Skin epidermis (tissue), 12 donors: ENCODE measurements around the gene PLXNA4.

Experiments used
- H3K27ac ChIP-seq, 21 experiments: fragments of 200-600 bp; sonication (generic) in 11 of 21; one replicate each; pipeline ENCODE4 v1.5.0; 2020; ENCODE audit warnings: mild to moderate bottlenecking in 3 of 21, inconsistent platforms in 2 of 21, moderate library complexity in 2 of 21
- H3K4me3 ChIP-seq, 7 experiments: fragments of 200-600 bp; sonication (generic) in 2 of 7; one replicate each; pipeline ENCODE4 v1.5.0; 2020; ENCODE audit warnings: inconsistent platforms in 2 of 7, mild to moderate bottlenecking in 2 of 7, moderate library complexity in 1 of 7

The PLXNA4 gene

DNA sequence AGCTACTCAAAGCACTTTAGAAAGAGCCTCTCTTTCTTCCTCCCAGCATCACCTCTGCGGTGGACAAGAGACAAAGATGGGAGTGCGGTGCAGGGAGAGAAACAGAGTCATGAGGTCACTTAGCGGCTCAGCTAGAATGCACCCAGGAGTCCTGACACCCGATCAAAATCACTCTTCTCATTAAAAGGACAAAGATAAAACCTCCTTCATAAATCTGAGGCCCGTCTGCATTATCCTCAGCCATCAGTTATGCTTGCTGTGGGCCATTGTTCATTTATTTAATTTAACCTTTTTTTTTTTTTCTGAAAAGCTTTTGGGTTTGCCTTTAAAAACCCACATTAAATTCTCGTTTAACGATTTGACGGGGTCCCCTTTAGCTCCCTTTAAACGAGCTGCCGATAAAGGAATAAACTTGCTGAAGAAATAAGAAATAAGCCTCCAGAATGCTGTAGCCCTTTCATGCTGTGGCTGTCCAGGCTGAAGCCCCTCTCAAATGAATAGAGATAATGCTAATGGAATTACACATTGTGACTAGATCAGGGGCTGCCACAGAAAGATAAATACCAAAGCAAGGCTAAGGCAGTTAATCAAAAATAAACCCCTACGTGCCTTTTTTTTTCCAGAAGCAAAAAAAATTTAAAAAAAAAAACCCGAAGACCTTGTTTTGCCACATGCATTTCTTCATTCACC, 16.1 kb upstream of the PLXNA4 start:
- H3K27ac ChIP-seq: no peak overlapping the region
- no peak overlapping the region for H3K4me3 ChIP-seq

GRCh38 chr7:132590162-132590561, 13.9 kb upstream of the PLXNA4 start:
- Histone ChIP-seq H3K27ac (no peak overlapping the region), H3K4me3 (no peak overlapping the region)

DNA sequence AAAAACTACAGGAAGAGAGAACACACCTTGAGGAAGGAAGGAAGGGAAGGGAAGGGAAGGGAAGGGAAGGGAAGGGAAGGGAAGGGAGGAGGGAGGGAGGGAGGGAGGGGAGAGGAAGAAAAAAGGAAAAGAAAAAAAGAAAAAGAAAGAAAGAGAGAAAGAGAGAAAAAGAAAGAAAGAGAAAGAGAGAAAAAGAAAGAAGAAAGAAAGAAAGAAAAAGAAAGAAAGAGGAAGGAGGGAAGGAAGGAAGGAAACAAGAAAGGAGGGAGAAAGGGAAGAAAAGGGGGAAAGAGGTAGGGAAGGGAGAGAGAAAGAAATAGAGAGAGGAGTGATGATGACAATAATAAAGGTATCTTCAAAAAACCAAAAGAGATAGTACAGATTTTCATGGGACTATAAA, 12.3 kb upstream of the PLXNA4 start:
- Histone ChIP-seq H3K27ac (no peak overlapping the region), H3K4me3 (no peak overlapping the region)

GRCh38 chr7:132584796-132585494, 8.7 kb upstream of the PLXNA4 start:
- no peak overlapping the region for H3K27ac ChIP-seq

GRCh38 chr7:132581431-132581830, 5.2 kb upstream of the PLXNA4 start:
- no peak overlapping the region for H3K27ac ChIP-seq
- no peak overlapping the region for H3K4me3 ChIP-seq

More at GRCh38 chr7:132584796-132585494, 8.7 kb upstream of the PLXNA4 start:
- H3K4me3 ChIP-seq: no peak overlapping the region

GRCh38 chr7:132580717-132581285, 4.5 kb upstream of the PLXNA4 start:
- H3K4me3 ChIP-seq: no peak overlapping the region
- no peak overlapping the region for H3K27ac ChIP-seq

GRCh38 chr7:132580277-132580676, 4.0 kb upstream of the PLXNA4 start:
- Histone ChIP-seq H3K4me3 (no peak overlapping the region), H3K27ac (no peak overlapping the region)

DNA sequence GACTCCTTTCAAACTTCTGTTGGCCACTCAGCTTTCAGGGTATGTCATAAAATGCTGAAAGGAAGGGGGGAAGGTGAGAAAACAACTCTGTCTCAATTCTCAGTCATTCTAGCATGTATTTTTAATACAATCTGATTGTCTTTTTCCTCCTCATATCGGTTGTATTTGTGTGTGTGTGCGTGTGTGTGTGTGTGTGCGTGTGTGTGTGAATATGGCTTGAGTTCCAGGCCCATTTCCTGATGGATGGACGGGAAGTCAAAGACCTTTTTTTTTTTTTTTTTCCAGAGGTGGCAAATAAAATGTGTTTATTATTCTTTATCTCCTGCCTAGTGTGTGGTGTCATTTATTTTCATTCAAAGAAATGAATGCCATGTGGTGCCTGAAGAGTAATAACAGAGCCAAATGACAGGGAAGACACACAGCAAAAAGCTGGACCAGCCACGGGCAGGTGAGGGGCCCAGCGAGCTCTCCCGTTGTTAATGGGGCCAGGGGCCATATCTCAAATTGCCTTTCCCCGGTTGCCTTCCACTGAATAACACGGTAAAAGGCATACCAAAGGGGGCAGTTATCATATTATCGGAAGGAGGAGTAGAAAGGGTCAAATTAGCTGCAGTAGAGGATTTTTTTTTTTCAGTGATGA, 3.1 kb upstream of the PLXNA4 start:
- no peak overlapping the region for H3K4me3 ChIP-seq
- no peak overlapping the region for H3K27ac ChIP-seq

DNA sequence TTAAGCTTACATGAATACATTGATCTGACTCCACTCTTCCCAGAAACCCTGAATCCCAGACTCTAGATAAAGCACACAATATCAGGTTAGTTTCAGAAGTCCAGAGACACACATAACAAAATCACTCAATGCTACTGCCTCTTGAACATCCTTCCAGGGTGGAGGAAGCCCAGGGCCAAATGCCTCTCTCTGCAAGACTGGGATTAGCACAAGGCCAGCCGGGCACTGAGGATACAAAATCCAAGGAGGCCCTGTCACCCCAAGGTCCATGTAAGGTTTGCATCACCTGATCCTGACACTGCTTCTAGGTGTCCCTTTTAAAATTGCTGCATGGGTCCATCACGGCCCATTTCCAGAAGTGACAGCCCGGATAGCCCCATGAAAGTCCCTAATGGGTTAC, 2.6 kb upstream of the PLXNA4 start:
- Histone ChIP-seq H3K4me3 (no peak overlapping the region), H3K27ac (no peak overlapping the region)

DNA sequence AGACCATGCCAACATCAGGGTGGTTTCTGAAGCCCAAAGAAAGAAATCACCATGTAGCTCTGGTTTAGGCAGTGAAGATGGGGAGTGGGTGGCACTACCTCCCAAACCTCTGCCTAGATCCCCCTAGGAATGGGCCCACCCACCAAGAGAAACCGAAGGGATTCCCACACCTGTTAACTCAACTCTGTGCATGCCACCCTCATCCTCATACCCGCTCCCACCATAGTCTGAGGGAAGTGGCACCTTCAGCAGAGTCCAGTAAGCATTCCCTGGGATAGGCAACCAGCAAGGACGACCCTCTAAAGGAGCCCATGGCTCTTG, 1.7 kb upstream of the PLXNA4 start:
- no peak overlapping the region for H3K27ac ChIP-seq
- H3K4me3 ChIP-seq: no peak overlapping the region

DNA sequence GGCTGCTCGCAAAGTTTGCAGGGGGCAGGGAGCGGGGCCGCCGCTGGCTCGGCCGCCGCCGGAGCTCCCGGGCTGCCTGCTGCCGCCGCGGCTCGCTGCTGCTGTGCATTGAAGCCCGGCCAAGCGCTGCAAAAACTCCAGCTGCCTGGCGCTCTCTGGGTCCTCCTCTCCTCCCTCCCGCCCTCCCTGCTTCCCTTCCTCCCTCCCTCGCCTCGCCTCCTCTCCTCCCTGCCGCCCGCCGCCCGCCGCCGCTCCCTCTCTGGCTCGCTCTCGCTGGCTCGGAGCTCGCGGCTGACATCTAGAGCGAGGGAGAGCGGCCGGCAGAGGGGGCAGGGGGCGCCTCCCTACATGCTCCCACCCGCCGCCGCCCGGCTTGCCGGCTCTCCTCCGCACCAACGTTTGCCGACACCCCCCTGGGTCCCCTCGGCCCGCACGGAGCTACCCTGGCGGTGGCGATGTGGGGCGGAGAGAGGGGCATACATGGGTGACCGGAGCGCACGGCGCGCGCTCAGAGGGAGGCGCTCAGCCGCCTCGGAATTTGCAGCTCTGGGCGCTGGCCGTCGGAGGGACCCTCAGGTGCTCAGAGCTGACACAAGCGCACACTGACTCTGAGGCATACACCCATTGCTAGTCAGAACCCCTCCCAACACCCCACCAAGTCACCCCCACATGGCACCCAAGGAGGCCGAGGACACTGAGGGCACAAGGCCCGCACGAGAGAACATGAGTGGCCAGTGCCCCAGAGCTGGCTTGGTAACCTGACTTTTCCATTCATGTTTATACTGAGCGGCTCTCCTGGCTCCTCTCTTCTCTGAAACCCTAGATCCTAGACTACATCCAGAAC, 1.2 kb upstream of the PLXNA4 start:
- Histone ChIP-seq H3K4me3 (peak overlapping the region in 5 of 7 experiments; percentile 13 to 46 (median 23)), H3K27ac (peak overlapping the region in 2 of 21 experiments; percentile 3 to 24)

DNA sequence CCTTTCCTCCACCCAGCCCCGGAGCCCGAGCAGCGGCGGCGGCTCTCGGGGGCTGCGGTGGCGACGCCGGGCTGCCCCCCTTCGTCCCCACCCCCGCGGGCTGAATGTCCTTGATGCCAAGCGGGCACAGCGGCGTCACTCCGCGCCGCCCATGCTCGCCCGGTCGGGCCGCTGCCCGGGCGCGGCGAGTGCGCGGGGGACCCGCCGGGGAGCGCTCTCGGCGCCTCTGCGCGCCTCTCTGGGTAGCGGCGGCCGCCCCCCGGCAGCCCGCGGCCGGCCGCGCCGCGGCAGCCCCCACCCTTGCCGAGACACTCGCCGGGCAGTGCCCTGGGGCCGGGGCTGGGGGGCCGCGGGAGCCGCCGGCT, 433 bp upstream of the PLXNA4 start:
- peak overlapping the region in 3 of 21 experiments; percentile 15 to 67 (median 46) for H3K27ac ChIP-seq
- H3K4me3 ChIP-seq: peak overlapping the region; percentile 23 to 46 (median 31)

DNA sequence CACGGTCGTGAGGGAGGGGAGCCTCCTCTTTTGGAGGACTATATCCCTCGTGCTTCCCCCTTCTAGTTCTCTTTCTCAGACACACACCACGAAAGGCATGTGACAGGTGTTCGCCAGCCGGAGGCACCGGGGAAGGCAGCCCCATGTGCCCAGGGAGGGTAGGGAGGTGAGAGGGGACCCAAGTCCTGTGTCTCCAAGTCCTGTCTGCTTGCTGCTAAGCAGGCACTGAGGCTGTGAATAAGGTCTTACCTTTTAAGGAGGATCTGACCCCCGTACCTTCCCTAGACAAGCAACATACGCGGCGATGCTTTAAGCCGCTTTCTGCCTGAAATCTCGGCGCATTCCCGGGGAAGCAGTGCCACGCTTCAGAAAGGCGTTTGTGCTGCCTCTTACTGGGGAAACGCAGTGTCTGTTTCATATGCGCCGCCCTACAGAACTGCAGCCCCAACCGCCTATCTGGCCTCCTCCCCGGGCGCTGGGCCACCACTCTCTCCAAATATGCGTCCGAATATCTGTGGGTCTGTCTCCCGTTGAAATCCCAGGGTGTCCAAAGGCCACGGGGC, 770 bp downstream of the PLXNA4 start:
- Histone ChIP-seq H3K27ac (no peak overlapping the region), H3K4me3 (peak overlapping the region; percentile 23 to 46 (median 31))

DNA sequence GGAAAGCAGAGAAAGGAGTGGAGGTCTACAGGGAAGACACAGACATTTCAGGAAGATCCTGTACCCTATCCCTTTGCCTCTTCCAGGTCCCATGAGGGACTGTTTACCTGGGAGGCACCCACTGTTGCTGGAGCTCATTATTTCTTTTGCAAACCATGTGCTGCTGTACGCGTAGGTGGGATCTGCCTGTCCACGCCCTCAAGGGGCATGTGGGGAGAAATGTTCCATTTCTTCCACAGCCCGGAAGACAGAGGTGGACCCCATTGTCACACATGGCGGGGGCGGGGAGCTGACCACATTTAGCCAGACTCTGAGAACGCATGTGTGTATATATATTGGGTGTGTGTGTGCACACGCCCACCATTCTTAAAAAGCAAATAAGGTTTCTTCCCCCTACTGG, 2.0 kb downstream of the PLXNA4 start:
- Histone ChIP-seq H3K4me3 (no peak overlapping the region), H3K27ac (no peak overlapping the region)

DNA sequence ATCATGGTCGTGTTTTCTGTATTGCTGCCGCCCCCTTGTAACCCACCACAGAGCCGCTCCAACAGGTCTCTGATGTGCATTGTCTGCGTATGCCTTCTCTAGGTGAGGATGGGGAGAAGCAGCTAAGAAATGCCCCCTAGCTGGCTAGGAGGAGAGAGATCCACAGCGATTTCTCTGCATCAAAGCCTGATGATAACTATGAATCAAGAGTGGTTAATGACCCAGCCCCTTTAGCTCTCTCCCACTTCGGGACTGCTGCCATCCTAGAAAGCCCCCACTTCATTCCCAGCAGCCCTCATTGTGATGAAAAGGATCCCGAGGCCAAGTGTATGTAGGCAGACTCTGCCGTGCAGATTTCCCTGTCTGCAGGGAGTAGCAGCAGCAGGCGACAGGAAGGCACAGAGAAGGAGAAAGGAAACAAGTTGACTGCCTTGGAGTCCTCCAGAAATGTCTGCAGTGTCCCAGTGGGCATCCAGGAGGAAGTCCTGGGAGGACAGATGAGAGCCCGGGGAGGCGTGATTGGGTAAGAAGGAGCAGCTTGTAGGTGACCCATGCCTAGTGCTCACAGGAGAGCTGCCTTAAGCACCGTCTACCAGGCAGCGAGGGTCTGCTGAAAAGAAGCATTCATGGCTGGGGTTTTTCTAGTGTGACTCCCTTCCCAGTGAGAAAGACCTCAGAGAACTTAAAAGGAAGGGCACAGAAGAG, 2.9 kb downstream of the PLXNA4 start:
- Histone ChIP-seq H3K4me3 (no peak overlapping the region), H3K27ac (no peak overlapping the region)

DNA sequence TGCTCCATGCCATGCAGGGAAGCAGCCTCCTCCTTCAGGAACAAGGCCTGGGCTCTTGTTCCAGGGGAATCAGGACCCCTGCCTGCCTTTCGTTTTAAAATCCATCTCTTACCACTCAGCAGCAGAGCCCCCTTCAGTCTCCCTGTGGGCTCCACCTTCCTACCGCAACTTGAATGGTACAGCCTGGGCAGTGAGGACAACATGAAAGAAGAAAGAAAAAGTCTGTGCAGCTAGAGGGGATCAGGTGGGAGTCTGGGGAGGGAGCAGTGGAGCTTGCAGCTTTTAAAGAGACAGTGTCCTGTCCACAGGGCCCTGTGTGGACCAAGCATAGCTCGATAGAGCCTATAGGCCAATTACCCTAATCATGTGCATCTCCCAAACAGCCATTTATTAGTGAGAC, 3.7 kb downstream of the PLXNA4 start:
- H3K27ac ChIP-seq: no peak overlapping the region
- H3K4me3 ChIP-seq: no peak overlapping the region

DNA sequence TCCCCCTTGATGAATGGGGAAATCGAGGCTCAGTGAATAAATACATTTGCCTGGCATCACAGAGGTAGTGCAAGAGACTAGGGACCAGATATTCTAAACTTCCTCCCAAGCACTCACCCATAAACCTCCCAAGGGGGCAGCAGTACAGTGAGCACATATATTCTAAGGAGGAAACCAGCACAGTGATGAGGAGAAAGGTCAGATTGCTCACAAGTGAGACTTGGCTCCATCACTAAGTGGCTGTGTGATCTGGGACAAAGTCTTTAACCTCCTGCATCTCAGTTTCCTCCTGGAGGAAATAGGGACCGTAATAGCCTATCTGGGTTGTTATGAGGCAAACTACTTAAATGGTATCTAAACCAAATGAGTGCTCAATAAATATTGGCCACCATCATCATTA, 4.3 kb downstream of the PLXNA4 start:
- H3K27ac ChIP-seq: no peak overlapping the region

GRCh38 chr7:132569884-132570614, 6.2 kb downstream of the PLXNA4 start:
- Histone ChIP-seq H3K27ac (no peak overlapping the region), H3K4me3 (no peak overlapping the region)

More for the DNA sequence above, 4.3 kb downstream of the PLXNA4 start:
- H3K4me3 ChIP-seq: no peak overlapping the region
